ENCODE results near the gene HMHB1.

HMHB1 gene

DNA sequence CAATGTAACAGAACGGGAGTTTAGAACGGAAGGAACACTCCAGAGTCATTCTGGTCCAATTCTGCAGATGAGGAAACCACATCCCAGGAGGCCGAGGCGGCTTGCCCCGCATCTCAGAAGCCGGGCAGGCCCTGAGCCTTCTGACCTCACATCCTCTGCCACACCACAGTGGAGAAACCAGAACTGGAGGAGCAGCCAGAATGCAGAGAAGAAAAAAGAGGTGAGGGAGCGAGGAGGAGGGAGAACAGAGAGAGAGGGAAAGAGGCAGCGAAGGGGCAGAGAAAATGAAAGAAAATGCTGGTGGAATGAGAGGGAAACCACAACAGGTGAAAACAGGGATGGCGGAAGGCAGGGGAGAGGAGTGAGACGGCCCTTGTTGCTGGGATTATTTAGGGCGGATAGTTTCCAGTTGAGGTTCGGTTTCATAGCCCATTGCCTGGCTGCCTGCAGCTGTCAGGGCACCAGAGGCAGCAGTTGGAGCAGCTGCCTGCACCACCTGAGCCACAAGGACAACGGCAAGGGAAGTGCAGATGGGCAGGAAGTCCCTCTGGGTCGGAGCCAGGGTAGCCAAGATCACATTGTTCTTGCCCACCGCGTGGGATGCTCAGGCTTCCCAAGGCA is at the start of gene HMHB1:
Gene HMHB1 (plus strand): TSS at position 77 of the 621 bp plus-strand sequence.
- TF ChIP-seq, protein P1, sequence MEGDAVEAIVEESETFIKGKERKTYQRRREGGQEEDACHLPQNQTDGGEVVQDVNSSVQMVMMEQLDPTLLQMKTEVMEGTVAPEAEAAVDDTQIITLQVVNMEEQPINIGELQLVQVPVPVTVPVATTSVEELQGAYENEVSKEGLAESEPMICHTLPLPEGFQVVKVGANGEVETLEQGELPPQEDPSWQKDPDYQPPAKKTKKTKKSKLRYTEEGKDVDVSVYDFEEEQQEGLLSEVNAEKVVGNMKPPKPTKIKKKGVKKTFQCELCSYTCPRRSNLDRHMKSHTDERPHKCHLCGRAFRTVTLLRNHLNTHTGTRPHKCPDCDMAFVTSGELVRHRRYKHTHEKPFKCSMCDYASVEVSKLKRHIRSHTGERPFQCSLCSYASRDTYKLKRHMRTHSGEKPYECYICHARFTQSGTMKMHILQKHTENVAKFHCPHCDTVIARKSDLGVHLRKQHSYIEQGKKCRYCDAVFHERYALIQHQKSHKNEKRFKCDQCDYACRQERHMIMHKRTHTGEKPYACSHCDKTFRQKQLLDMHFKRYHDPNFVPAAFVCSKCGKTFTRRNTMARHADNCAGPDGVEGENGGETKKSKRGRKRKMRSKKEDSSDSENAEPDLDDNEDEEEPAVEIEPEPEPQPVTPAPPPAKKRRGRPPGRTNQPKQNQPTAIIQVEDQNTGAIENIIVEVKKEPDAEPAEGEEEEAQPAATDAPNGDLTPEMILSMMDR (conservative IDR thresholded peaks at IDR 0.05; ENCODE audit: control insufficient read depth, insufficient read depth, low read depth, low read length) = no peak
- DNase-seq (ENCODE audit: low read depth) = no peak

DNA sequence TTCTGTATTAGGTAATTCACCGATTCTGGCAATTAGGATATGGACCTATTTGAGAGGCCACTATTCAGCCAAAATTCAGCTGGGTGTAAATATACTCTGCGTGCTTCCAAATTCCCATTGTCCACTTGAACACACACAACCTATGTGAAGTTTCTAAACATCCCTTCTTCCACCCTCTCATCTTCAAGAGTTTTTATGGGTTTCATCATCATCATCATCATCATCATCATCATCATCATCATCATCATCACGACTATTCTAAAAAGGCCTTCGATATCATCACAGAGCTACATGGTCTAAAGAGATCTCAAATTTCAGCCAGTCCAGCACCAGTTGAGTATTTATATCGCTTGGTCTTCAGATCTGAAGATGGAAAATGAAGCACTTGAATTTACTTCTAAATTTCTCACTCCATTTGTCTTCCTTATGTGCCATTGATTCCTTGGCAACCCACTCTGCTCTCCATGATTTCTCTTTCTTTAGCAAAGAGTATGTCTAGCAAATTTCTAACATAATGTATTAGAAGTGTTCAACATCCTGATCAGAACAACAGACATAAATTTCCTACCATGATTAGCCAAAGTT is 49.2 kb upstream of the HMHB1 start:
- DNase-seq (ENCODE audit: low read depth) = no peak
- TF ChIP-seq, protein P1 (conservative IDR thresholded peaks at IDR 0.05; ENCODE audit: control insufficient read depth, insufficient read depth, low read depth, low read length) = no peak
- no peak overlapping the region for H3K4me3 ChIP-seq (ENCODE audit: control insufficient read depth, low read depth, low read length)

More for the DNA sequence above, at the start of gene HMHB1:
- no peak within 1 kb of the TSS for H3K4me3 ChIP-seq (ENCODE audit: control insufficient read depth, low read depth, low read length)

DNA sequence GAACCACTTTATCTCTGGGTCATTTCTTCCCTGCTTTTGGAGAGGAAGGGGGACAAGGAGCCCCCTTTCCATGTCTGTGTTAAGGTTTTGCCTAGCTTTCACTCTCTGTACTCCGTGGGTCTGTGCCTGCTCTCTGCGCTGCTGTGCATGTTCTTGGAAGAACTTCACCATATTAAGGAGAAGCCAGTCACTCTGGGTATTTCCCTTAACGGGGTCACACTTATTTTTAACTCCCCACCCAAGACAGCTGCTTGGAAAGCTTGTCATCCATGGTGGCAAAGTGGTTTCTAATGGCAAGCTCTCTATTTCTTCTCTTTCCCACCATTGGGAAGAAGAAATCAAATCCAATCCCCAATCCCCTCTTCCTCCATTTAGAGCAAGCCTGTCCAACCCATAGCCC is 44.8 kb upstream of the HMHB1 start:
- TF ChIP-seq, protein P1 (conservative IDR thresholded peaks at IDR 0.05; ENCODE audit: control insufficient read depth, insufficient read depth, low read depth, low read length) = no peak
- H3K4me3 ChIP-seq (ENCODE audit: control insufficient read depth, low read depth, low read length) = no peak overlapping the region
- DNase-seq (ENCODE audit: low read depth) = no peak

DNA sequence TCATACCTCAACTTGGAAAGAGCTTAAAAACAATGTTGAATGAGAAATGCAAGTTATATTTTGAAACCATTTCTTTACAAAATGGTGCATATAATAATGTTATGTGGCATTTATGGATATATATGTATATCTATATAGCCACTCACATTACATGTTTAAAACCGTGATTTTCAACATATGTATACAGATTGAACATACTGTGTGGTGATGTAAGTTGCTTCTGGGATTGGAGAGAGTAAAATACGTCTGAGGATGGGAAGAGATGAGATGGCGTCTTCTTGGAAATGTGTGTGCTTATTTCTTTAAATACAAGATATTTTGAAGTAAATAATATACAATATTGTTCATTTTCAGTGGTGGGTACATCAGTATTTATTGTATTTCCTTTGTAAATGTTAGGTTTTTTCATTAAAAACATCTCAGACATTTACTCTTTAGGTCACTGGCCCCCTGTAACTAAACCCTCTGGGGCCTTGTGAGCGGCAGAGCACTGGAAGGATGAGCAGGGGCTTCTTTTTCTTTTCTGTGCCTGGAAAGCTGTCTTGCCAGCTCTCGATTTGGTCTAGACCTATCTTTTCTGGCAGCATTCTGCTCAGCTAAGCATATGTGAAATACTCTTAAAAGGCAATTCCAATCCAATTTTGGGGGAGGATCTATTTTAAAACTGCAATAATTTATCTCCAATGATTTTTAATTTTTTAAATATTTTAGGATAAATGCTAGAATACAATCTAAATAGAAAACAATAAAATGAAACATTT is 42.8 kb upstream of the HMHB1 start:
- TF ChIP-seq, protein P1 (conservative IDR thresholded peaks at IDR 0.05; ENCODE audit: control insufficient read depth, insufficient read depth, low read depth, low read length) = no peak
- H3K4me3 ChIP-seq (ENCODE audit: control insufficient read depth, low read depth, low read length) = no peak overlapping the region
- DNase-seq (ENCODE audit: low read depth) = no peak

DNA sequence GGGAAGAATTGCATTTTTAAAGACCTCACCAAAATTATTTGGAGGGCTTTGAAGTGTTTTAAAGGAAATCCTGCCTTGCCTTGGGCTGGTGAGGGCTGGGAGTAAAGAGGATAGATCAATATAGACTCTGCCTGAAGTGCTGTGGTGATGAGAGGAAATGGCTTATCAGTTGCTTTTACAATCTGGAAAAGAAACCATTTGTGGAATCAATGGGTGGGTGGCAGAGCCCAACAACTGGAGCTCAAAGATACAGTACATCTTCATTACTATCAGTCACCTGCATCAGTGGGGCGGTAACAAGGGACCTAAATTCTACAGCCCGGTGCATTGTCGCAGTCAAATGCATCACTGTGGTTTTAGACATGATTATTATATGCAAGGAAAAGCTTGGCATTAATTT is 41.5 kb upstream of the HMHB1 start:
- no peak overlapping the region for H3K4me3 ChIP-seq (ENCODE audit: control insufficient read depth, low read depth, low read length)
- TF ChIP-seq, protein P1 (conservative IDR thresholded peaks at IDR 0.05; ENCODE audit: control insufficient read depth, insufficient read depth, low read depth, low read length) = no peak
- DNase-seq (ENCODE audit: low read depth) = no peak

DNA sequence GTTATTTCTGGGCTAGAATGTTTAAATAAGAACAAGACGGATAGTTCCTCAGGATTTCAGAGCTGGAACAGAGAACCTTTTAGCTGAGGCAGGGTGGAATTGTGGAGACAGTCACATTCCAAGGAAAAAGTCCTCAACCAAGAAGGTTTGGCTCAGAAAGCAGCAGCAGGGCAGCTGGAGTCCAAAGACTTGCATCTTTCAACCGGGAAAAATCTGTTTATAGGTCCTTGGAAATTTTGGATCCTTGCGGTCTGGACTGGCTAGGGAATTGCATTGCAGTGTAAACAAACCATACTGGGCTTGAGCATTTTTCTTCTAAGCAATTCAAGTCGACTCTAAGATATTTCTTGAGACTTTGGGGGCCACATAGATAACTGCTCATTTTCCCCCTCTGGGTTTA is 40.8 kb upstream of the HMHB1 start:
- no peak for DNase-seq (ENCODE audit: low read depth)
- TF ChIP-seq, protein P1 (conservative IDR thresholded peaks at IDR 0.05; ENCODE audit: control insufficient read depth, insufficient read depth, low read depth, low read length) = no peak

More for the DNA sequence above, 40.8 kb upstream of the HMHB1 start:
- H3K4me3 ChIP-seq (ENCODE audit: control insufficient read depth, low read depth, low read length) = no peak overlapping the region
